ENCODE results near the gene GNA12. TPM values are rescaled to one million over a fixed set of nuclear protein-coding genes. Genes with fewer than 3 reads are reported as not detected.

Gene GNA12
- total RNA-seq, 1 donor from 2014 or later = 12.1 TPM

GRCh38 chr7:2764621-2765020, 79.5 kb downstream of the GNA12 start:
- no peak overlapping the region for H3K4me3 ChIP-seq (ENCODE audit: low read depth, low read length)
- DNase-seq (ENCODE audit: low read depth) (no peak), FAIRE-seq (no peak)
- H3K27me3 ChIP-seq (ENCODE audit: control insufficient read depth, insufficient read depth, low read length) = no peaks in the 10 kb centered on the region
- peaks cover 3% of the 10 kb centered on the region for H3K36me3 ChIP-seq (ENCODE audit: control insufficient read depth, insufficient read depth, low read length)
- TF ChIP-seq CTCF (IDR thresholded peaks at IDR 0.05; ENCODE audit: insufficient read depth, low read length, severe bottlenecking) = no peak

GRCh38 chr7:2763597-2763996, 80.5 kb downstream of the GNA12 start:
- FAIRE-seq (no peak), DNase-seq (ENCODE audit: low read depth) (no peak)
- no peak overlapping the region for H3K4me3 ChIP-seq (ENCODE audit: low read depth, low read length)

DNA sequence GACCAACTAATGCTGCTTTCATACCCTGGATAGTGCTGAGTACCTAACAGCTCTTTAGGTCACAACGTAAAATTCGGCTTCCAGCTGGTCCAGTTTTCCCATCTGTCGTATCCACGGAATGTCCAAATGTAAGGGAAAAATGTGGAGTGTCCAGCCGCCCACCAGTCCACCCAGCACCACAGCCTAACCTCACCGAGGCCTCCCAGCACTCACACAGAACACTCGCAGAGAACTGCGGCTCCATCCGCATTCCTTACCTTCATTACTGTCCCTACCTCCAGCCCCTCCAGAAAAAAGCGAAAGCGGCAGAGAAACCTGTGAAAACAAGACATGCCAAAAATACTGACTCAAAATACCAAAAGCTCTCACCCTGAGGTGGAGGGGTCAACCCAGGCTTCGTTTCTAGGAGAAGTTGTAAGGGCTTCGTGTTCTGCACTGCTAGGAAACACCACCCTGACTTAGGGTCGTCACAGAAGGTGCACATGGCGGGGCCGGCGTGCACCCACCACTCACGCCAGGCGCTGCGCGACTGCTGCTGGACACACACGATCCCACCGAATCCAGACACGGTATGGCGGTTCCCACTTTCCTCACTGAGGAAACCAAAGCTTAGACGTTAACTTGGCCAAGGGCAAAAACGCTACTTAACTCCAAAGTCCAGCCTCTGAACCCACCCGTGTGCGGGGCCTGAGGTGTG, 82.2 kb downstream of the GNA12 start:
- no peak for TF ChIP-seq CTCF (IDR thresholded peaks at IDR 0.05; ENCODE audit: insufficient read depth, low read length, severe bottlenecking)
- Histone ChIP-seq H3K36me3 (ENCODE audit: control insufficient read depth, insufficient read depth, low read length) (peaks cover 3% of the 10 kb centered on the region), H3K27me3 (ENCODE audit: control insufficient read depth, insufficient read depth, low read length) (no peaks in the 10 kb centered on the region), H3K4me3 (ENCODE audit: low read depth, low read length) (no peak overlapping the region)
- FAIRE-seq (no peak), DNase-seq (ENCODE audit: low read depth) (no peak)

More at GRCh38 chr7:2763597-2763996, 80.5 kb downstream of the GNA12 start:
- no peak for TF ChIP-seq CTCF (IDR thresholded peaks at IDR 0.05; ENCODE audit: insufficient read depth, low read length, severe bottlenecking)
- Histone ChIP-seq H3K36me3 (ENCODE audit: control insufficient read depth, insufficient read depth, low read length) (peaks cover 3% of the 10 kb centered on the region), H3K27me3 (ENCODE audit: control insufficient read depth, insufficient read depth, low read length) (no peaks in the 10 kb centered on the region)

GRCh38 chr7:2761131-2761624, 82.9 kb downstream of the GNA12 start:
- no peak for TF ChIP-seq CTCF (IDR thresholded peaks at IDR 0.05; ENCODE audit: insufficient read depth, low read length, severe bottlenecking)
- DNase-seq (ENCODE audit: low read depth) = no peak

GRCh38 chr7:2760098-2760889, 83.8 kb downstream of the GNA12 start:
- DNase-seq (ENCODE audit: low read depth) = peak; percentile 57
- peak; percentile 42 for TF ChIP-seq CTCF (IDR thresholded peaks at IDR 0.05; ENCODE audit: insufficient read depth, low read length, severe bottlenecking)
- no peaks in the 10 kb centered on the region for H3K27me3 ChIP-seq (ENCODE audit: control insufficient read depth, insufficient read depth, low read length)
- H3K4me3 ChIP-seq (ENCODE audit: low read depth, low read length) = no peak overlapping the region
- peaks cover 3% of the 10 kb centered on the region for H3K36me3 ChIP-seq (ENCODE audit: control insufficient read depth, insufficient read depth, low read length)
- FAIRE-seq = no peak

More at GRCh38 chr7:2761131-2761624, 82.9 kb downstream of the GNA12 start:
- Histone ChIP-seq H3K36me3 (ENCODE audit: control insufficient read depth, insufficient read depth, low read length) (peaks cover 3% of the 10 kb centered on the region), H3K4me3 (ENCODE audit: low read depth, low read length) (no peak overlapping the region), H3K27me3 (ENCODE audit: control insufficient read depth, insufficient read depth, low read length) (no peaks in the 10 kb centered on the region)
- no peak for FAIRE-seq
